LNCAP (cell line): ENCODE results near the gene IGSF1.

ENCODE experiments used
- CTCF ChIP-seq: fragments of 450-650 bp; IDR thresholded peaks from 2 replicates; pipeline ENCODE4 v1.5.1; 2017; ENCODE audit warnings: mild to moderate bottlenecking

IGSF1 gene

GRCh38 chrX:131271826-131272225 lies 17.3 kb downstream of the IGSF1 start:
- no peak for TF ChIP-seq CTCF

GRCh38 chrX:131271274-131271673 lies 17.8 kb downstream of the IGSF1 start:
- TF ChIP-seq CTCF = no peak

GRCh38 chrX:131270080-131270479 lies 19.0 kb downstream of the IGSF1 start:
- no peak for TF ChIP-seq CTCF

- TF ChIP-seq CTCF = no peak
Measured at GRCh38 chrX:131264665-131265064, 24.4 kb downstream of the IGSF1 start.

- TF ChIP-seq CTCF = no peak
Measured at GRCh38 chrX:131264053-131264452, 25.1 kb downstream of the IGSF1 start.

GRCh38 chrX:131262738-131263679 lies 26.1 kb downstream of the IGSF1 start:
- TF ChIP-seq CTCF = peak; percentile 44

GRCh38 chrX:131262200-131262599 lies 26.9 kb downstream of the IGSF1 start:
- no peak for TF ChIP-seq CTCF
